Measurements from ENCODE around the gene L3MBTL2. TPM values are rescaled to one million over a fixed set of nuclear protein-coding genes. Genes with fewer than 3 reads are reported as not detected.
A peak's percentile ranks its signal among the peaks of the same experiment; 100 is the strongest.

Gene L3MBTL2
- total and polyA plus RNA-seq, 2 of the 13 experiments (the other 11 are each of a cell fraction or from before 2014, with no cell fraction given): 13.8 to 33.7 TPM

DNA sequence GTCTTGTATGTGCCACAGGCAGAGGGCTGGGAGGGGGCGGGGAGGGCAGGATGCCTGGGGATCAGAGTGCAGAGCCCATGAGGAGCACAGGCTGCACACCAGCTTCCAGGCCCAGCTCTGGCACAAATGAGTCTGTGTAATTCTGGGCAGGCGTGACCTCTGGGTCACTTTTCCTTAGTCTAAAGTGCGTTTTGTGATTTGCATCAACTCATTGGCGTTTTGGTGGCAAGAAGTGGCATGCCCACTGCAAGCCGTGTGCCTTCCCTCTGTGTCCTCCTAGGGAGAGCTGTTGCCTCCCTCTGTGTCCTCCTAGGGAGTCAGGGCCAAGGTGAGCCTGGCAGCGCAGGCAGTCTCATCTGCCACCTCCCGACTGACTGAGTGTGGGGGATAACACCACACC is 18.4 kb downstream of the L3MBTL2 start (continued):
- TF ChIP-seq NCOA5 (CRISPR knock-in tag; IDR thresholded peaks at IDR 0.05) (no peak), HNRNPL (IDR thresholded peaks at IDR 0.05; ENCODE audit: low read depth, low read length) (peak; percentile 89), MTA3 (CRISPR knock-in tag; IDR thresholded peaks at IDR 0.05) (no peak), ISX (CRISPR knock-in tag; conservative IDR thresholded peaks at IDR 0.05) (no peak), ZFP82 (CRISPR knock-in tag; IDR thresholded peaks at IDR 0.05; ENCODE audit: borderline replicate concordance) (no peak), ZMYM3 (CRISPR knock-in tag; IDR thresholded peaks at IDR 0.05) (0 out of 2 replicates have a peak, but pooled peaks have one; percentile 15), ZKSCAN5 (CRISPR knock-in tag; IDR thresholded peaks at IDR 0.05) (no peak), NR2F2 (IDR thresholded peaks at IDR 0.05; ENCODE audit: borderline replicate concordance, low read depth) (peak; percentile 49), KLF16 (CRISPR knock-in tag; IDR thresholded peaks at IDR 0.05) (no peak), SP2 (CRISPR knock-in tag; IDR thresholded peaks at IDR 0.05) (no peak)
- TF ChIP-seq, protein P1, sequence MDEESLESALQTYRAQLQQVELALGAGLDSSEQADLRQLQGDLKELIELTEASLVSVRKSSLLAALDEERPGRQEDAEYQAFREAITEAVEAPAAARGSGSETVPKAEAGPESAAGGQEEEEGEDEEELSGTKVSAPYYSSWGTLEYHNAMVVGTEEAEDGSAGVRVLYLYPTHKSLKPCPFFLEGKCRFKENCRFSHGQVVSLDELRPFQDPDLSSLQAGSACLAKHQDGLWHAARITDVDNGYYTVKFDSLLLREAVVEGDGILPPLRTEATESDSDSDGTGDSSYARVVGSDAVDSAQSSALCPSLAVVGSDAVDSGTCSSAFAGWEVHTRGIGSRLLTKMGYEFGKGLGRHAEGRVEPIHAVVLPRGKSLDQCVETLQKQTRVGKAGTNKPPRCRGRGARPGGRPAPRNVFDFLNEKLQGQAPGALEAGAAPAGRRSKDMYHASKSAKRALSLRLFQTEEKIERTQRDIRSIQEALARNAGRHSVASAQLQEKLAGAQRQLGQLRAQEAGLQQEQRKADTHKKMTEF (CRISPR knock-in tag; IDR thresholded peaks at IDR 0.05): 0 out of 2 replicates have a peak, but pooled peaks have one; percentile 33

DNA sequence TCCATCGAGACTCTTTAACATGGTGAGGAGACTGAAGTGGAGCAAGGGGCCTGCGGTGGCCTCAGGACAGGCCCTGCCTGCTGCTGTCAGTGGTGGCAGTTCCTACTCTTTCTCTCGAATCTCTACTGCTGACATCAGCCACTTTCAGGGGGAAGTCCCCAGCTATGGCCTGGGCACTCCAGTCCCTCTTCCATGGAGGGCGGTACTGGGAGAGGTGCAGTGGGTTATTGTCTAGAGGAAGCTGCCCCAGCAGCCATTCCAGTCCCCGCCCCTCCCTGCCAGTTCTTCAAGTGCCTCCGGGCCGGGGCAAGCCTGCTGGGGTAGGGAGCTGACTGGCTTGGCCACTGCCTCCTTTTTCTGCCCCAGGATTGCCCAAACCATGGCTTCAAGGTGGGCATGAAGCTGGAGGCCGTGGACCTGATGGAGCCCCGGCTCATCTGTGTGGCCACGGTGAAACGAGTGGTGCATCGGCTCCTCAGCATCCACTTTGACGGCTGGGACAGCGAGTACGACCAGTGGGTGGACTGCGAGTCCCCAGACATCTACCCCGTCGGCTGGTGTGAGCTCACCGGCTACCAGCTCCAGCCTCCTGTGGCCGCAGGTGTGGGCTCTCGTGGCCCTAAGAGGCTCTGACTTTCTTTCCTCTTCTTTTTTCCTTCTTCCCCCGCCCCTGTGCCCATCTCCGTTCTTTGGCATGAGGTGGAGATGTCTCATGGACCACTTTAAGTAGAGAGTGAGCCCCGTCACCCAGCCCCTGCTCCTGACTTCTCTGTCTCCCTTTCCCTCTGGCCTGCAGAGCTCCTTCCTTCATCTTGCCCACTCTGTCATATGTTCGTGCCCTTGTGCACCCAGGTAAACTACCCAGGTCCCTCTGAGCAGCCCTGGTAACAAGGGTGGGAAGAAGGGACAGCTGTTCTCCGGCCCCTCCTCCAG is 21.9 kb downstream of the L3MBTL2 start:
- Histone ChIP-seq H3K9ac (ENCODE audit: insufficient read depth, low read depth, low read length) (no peak overlapping the region), H3K4me1 (ENCODE audit: insufficient read depth, low read length) (peaks cover 22% of the 10 kb centered on the region), H3K27ac (ENCODE audit: extremely low read length, insufficient read depth, low read length) (no peak overlapping the region), H3K4me2 (ENCODE audit: low read depth, low read length) (no peak overlapping the region), H3K4me3 (replicated peaks in 1 of 3; ENCODE audit: insufficient read depth in 1 of 3, low read depth in 2 of 3, low read length in 3 of 3) (no peak overlapping the region), H3K79me2 (ENCODE audit: insufficient read depth, low read length) (no peaks in the 10 kb centered on the region), H2AFZ (ENCODE audit: low read length) (no peak overlapping the region), H3K9me3 (ENCODE audit: low read length) (no peaks in the 10 kb centered on the region), H3K36me3 (replicated peaks in 1 of 2; ENCODE audit: control insufficient read depth in 1 of 2, insufficient read depth in 2 of 2, low read length in 2 of 2) (peaks cover 15 to 23% of the 10 kb centered on the region in 2 experiments; a peak in 4 of 5 replicates), H3K27me3 (ENCODE audit: control insufficient read depth in 1 of 2, insufficient read depth in 2 of 2, low read length in 2 of 2) (no peaks in the 10 kb centered on the region), H4K20me1 (ENCODE audit: insufficient read depth, low read length) (no peaks in the 10 kb centered on the region)
- ATAC-seq (no peak), DNase-seq (ENCODE audit: low spot score) (no peak), FAIRE-seq (no peak)
- ChIA-PET POLR2A (no interaction called here), CTCF (ENCODE audit: low intra/inter-chr PET ratio, low total read pairs) (no interaction called here)
- in situ Hi-C loops (cut with HindIII; ENCODE audit: extremely low pct_ligation_motif_present, low pct_unique_long_range_greater_than_20kb) (no loop called here), intact Hi-C loops (cut with micrococcal nuclease; ENCODE audit: unreplicated experiment) (no loop called here)
- no TSS peak for BruUV-seq (replicated peaks)
- 95% methylated on average over 13 of the region's 26 CpGs for WGBS (ENCODE audit: low lambda C conversion rate)
- TF ChIP-seq AGO2 (optimal IDR thresholded peaks at IDR 0.05; ENCODE audit: low read depth, low read length): peak; percentile 26
- TF ChIP-seq NCOR1 (IDR thresholded peaks at IDR 0.05; ENCODE audit: borderline replicate concordance, low read length): no peak
